ENCODE measurements around the gene GFOD1.

GFOD1 gene

GRCh38 chr6:13441778-13442177, 45.6 kb downstream of the GFOD1 start:
- H3K4me1 ChIP-seq (ENCODE audit: insufficient read depth, low read length, poor library complexity, severe bottlenecking), result peaks cover 18% of the 10 kb centered on the region
- TF ChIP-seq CTCF (conservative IDR thresholded peaks at IDR 0.05; ENCODE audit: low read length) (no peak), EZH2phosphoT487 (IDR thresholded peaks at IDR 0.05; ENCODE audit: borderline replicate concordance) (no peak)
- H2AFZ ChIP-seq (ENCODE audit: low read length), result no peak overlapping the region
- no peaks in the 10 kb centered on the region for H3F3A ChIP-seq (ENCODE audit: low read depth)
- no peak overlapping the region for H3K9ac ChIP-seq (ENCODE audit: low read depth, low read length, poor library complexity, severe bottlenecking)
- H4K20me1 ChIP-seq (ENCODE audit: insufficient read depth, low read length, poor library complexity, severe bottlenecking), result no peaks in the 10 kb centered on the region
- no peaks in the 10 kb centered on the region for H3K27me3 ChIP-seq (ENCODE audit: insufficient read depth, low read length, poor library complexity, severe bottlenecking)
- no peaks in the 10 kb centered on the region for H3K9me3 ChIP-seq (ENCODE audit: insufficient read depth, low read depth, low read length)
- H3K36me3 ChIP-seq (ENCODE audit: insufficient read depth, low read length), result no peaks in the 10 kb centered on the region
- H3K9me2 ChIP-seq (replicated peaks; ENCODE audit: low read depth, low read length), result no peaks in the 10 kb centered on the region
- H3K79me2 ChIP-seq (ENCODE audit: insufficient read depth, low read length), result peaks cover 13% of the 10 kb centered on the region; the same call in 1 of the 2 replicates
- H3K4me3 ChIP-seq (ENCODE audit: low read length, poor library complexity, severe bottlenecking), result no peak overlapping the region
- H3K4me2 ChIP-seq (ENCODE audit: low read depth, low read length, poor library complexity, severe bottlenecking), result no peak overlapping the region

DNA sequence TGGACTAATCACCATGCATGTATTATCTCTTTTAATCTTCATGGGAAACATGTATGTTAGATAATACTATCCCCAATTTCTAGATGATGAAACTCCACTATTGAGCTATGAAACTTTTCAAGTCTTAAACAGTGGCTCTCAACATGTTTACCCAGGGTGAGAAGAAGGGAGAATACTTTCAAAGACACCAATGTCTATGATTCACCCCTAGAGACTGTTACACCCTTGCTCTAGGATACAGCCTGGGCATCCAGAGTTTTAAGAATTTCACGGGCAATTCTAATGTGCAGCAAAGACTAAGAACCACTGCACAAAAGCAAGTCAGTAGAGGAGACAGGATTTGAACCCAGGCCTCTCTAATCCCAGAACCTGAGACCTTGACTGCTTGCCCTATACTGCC, 47.8 kb downstream of the GFOD1 start:
- Histone ChIP-seq H3F3A (ENCODE audit: low read depth) (no peaks in the 10 kb centered on the region; the same call in 1 of the 2 replicates), H2AFZ (ENCODE audit: low read length) (no peak overlapping the region), H3K9ac (ENCODE audit: low read depth, low read length, poor library complexity, severe bottlenecking) (no peak overlapping the region), H3K9me2 (replicated peaks; ENCODE audit: low read depth, low read length) (no peaks in the 10 kb centered on the region), H3K27me3 (ENCODE audit: insufficient read depth, low read length, poor library complexity, severe bottlenecking) (no peaks in the 10 kb centered on the region), H3K4me1 (ENCODE audit: insufficient read depth, low read length, poor library complexity, severe bottlenecking) (peaks cover 27% of the 10 kb centered on the region), H3K4me2 (ENCODE audit: low read depth, low read length, poor library complexity, severe bottlenecking) (no peak overlapping the region), H3K36me3 (ENCODE audit: insufficient read depth, low read length) (no peaks in the 10 kb centered on the region), H3K4me3 (ENCODE audit: low read length, poor library complexity, severe bottlenecking) (no peak overlapping the region), H3K79me2 (ENCODE audit: insufficient read depth, low read length) (peaks cover 18% of the 10 kb centered on the region; the same call in 1 of the 2 replicates), H3K9me3 (ENCODE audit: insufficient read depth, low read depth, low read length) (peaks cover 3% of the 10 kb centered on the region; the same call in 1 of the 2 replicates), H4K20me1 (ENCODE audit: insufficient read depth, low read length, poor library complexity, severe bottlenecking) (no peaks in the 10 kb centered on the region)
- TF ChIP-seq CTCF (conservative IDR thresholded peaks at IDR 0.05; ENCODE audit: low read length) (no peak), EZH2phosphoT487 (IDR thresholded peaks at IDR 0.05; ENCODE audit: borderline replicate concordance) (no peak)

- Histone ChIP-seq H3F3A (ENCODE audit: low read depth) (no peaks in the 10 kb centered on the region; the same call in 1 of the 2 replicates), H3K9ac (ENCODE audit: low read depth, low read length, poor library complexity, severe bottlenecking) (no peak overlapping the region), H3K79me2 (ENCODE audit: insufficient read depth, low read length) (peaks cover 26% of the 10 kb centered on the region; the same call in 1 of the 2 replicates), H3K4me2 (ENCODE audit: low read depth, low read length, poor library complexity, severe bottlenecking) (no peak overlapping the region), H4K20me1 (ENCODE audit: insufficient read depth, low read length, poor library complexity, severe bottlenecking) (no peaks in the 10 kb centered on the region), H3K9me2 (replicated peaks; ENCODE audit: low read depth, low read length) (no peaks in the 10 kb centered on the region), H3K36me3 (ENCODE audit: insufficient read depth, low read length) (0 out of 2 replicates have a peak, but pooled peaks cover 3% of the 10 kb centered on the region), H3K4me1 (ENCODE audit: insufficient read depth, low read length, poor library complexity, severe bottlenecking) (peaks cover 35% of the 10 kb centered on the region), H3K9me3 (ENCODE audit: insufficient read depth, low read depth, low read length) (peaks cover 9% of the 10 kb centered on the region; the same call in 1 of the 2 replicates), H3K27me3 (ENCODE audit: insufficient read depth, low read length, poor library complexity, severe bottlenecking) (no peaks in the 10 kb centered on the region), H2AFZ (ENCODE audit: low read length) (no peak overlapping the region), H3K4me3 (ENCODE audit: low read length, poor library complexity, severe bottlenecking) (no peak overlapping the region)
- no peak for TF ChIP-seq EZH2phosphoT487 (IDR thresholded peaks at IDR 0.05; ENCODE audit: borderline replicate concordance)
- no peak for TF ChIP-seq CTCF (conservative IDR thresholded peaks at IDR 0.05; ENCODE audit: low read length)
Observed at GRCh38 chr6:13438126-13438525, 49.3 kb downstream of the GFOD1 start.
